Measurements from ENCODE around the gene SHROOM2.

Gene SHROOM2

DNA sequence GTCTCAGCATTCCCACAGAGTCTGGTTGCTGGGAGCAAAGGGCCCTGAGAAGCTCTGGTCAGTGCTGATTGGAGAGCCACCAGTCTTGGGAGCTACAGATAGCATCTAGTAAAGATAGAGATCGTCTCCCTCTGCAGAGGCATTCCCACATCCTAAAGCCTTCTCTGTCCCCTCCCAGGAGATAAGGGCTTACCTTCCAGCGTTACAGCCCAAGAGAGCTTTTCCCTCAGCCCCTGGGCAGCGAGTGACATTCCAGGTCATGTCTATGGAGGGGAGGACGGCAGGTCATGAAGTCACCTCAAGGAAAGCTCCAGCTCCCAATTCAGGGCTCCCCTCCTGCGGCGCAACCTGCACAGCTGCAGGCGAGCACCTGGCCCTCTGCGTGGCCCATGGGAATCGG is 210.8 kb downstream of the SHROOM2 start:
- DNase-seq (ENCODE audit: low spot score) (no peak), FAIRE-seq (no peak)

- FAIRE-seq (no peak), DNase-seq (ENCODE audit: low spot score) (no peak)
Observed at GRCh38 chrX:9997524-9997923, 211.3 kb downstream of the SHROOM2 start.
